T follicular helper cell (primary cell): ENCODE data around the gene MEGF6.

ENCODE experiments used
- DNase-seq: peaks from one replicate; pipeline ENCODE4 v3.0.0-alpha.2; 2020; ENCODE audit warnings: low read depth

Gene MEGF6

GRCh38 chr1:3440711-3441409 lies 170.4 kb downstream of the MEGF6 start:
- DNase-seq, result no peak

GRCh38 chr1:3440300-3440681 lies 171.0 kb downstream of the MEGF6 start:
- no peak for DNase-seq
